DND-41 (cell line): ENCODE results near the gene SAMD4A.

Source experiments
- ATAC-seq: fragments of 200-7000 bp; cut with Tn5 transposase; 3 replicates; pipeline ENCODE4 v1.9.1; 2021; ENCODE audit warnings: low read depth; ENCODE audit not compliant: insufficient read depth
- DNase-seq: peaks from one replicate; pipeline ENCODE4 v3.0.0-alpha.2; 2020
- H2AFZ ChIP-seq: 2 replicates; pipeline ENCODE4 v1.6.0; 2012; ENCODE audit warnings: low read depth, low read length
- H3K27ac ChIP-seq: 2 replicates; pipeline ENCODE4 v1.5.1; 2012; ENCODE audit warnings: low read length, inconsistent platforms
- H3K27me3 ChIP-seq: fragments of 200-600 bp; sonication (generic); 2 replicates; pipeline ENCODE4 v1.6.0; 2012; ENCODE audit warnings: low read length, mild to moderate bottlenecking, inconsistent platforms; ENCODE audit not compliant: insufficient read depth, poor library complexity
- H3K36me3 ChIP-seq: 2 replicates; pipeline ENCODE4 v1.5.1; 2012; ENCODE audit warnings: low read length, inconsistent platforms; ENCODE audit not compliant: insufficient read depth
- H3K4me1 ChIP-seq: 2 replicates; pipeline ENCODE4 v1.5.1; 2012; ENCODE audit warnings: mild to moderate bottlenecking, low read length; ENCODE audit not compliant: insufficient read depth
- H3K4me2 ChIP-seq: 2 replicates; pipeline ENCODE4 v1.6.0; 2012; ENCODE audit warnings: mild to moderate bottlenecking, moderate library complexity, low read length, inconsistent platforms; ENCODE audit not compliant: insufficient read depth
- H3K4me3 ChIP-seq, 2 experiments: fragments of 200-600 bp in 1 of 2; shearing (Covaris generic) in 1 of 2; 2 replicates each; pipeline ENCODE4 v1.5.1; 2012 to 2016; ENCODE audit warnings: inconsistent platforms in 2 of 2, low read length in 2 of 2, mild to moderate bottlenecking in 2 of 2, low read depth in 1 of 2, moderate library complexity in 1 of 2
- H3K79me2 ChIP-seq: 2 replicates; pipeline ENCODE4 v1.6.0; 2012; ENCODE audit warnings: low read length, inconsistent platforms; ENCODE audit not compliant: insufficient read depth
- H3K9ac ChIP-seq: 2 replicates; pipeline ENCODE4 v1.6.0; 2012; ENCODE audit warnings: low read depth, mild to moderate bottlenecking, inconsistent platforms, low read length, moderate library complexity
- H3K9me3 ChIP-seq: 2 replicates; pipeline ENCODE4 v1.5.1; 2012; ENCODE audit warnings: low read length, moderate library complexity, mild to moderate bottlenecking, inconsistent platforms; ENCODE audit not compliant: insufficient read depth, severe bottlenecking
- H4K20me1 ChIP-seq: 2 replicates; pipeline ENCODE4 v1.6.0; 2012; ENCODE audit warnings: low read length; ENCODE audit not compliant: insufficient read depth
- CTCF ChIP-seq: IDR thresholded peaks from 2 replicates; pipeline ENCODE4 v1.5.1; 2012; ENCODE audit warnings: borderline replicate concordance, low read length, moderate library complexity, mild to moderate bottlenecking; ENCODE audit not compliant: poor library complexity, severe bottlenecking; ENCODE audit errors: extremely low read depth
- EZH2 ChIP-seq: IDR thresholded peaks from 3 replicates; pipeline ENCODE4 v1.6.1; 2012; ENCODE audit warnings: borderline replicate concordance, low read depth, mild to moderate bottlenecking, moderate library complexity, low read length, inconsistent platforms; ENCODE audit not compliant: severe bottlenecking

SAMD4A gene

DNA sequence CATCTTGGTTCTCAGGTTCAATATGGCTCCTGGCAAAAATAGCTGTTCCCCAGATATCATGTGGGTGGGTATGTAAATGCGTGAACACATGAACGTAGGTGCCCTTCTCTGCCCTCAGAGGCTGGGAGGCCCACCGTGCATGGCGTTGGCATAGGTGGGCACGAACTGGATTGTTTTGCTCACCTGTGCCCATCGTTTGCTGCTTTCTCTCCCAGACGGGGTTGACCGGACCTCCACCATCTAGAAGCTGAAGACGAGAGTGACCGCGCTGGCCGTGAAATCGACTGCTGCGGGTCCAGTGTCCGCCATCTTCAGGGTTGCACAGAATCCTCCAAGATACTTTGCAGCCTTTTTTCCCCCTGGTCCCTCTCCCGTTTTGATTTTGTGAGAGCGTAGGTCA is 221.8 kb downstream of the SAMD4A start:
- ATAC-seq (no peak), DNase-seq (no peak)
- H3K9me3 ChIP-seq, result no peaks in the 10 kb centered on the region
- H3K27me3 ChIP-seq, result no peaks in the 10 kb centered on the region
- H2AFZ ChIP-seq, result no peak overlapping the region
- no peaks in the 10 kb centered on the region for H3K36me3 ChIP-seq
- H3K79me2 ChIP-seq, result no peaks in the 10 kb centered on the region
- no peak overlapping the region for H3K4me2 ChIP-seq
- no peaks in the 10 kb centered on the region for H3K4me1 ChIP-seq
- H3K4me3 ChIP-seq, result no peak overlapping the region
- TF ChIP-seq EZH2, result no peak
- no peak for TF ChIP-seq CTCF
- H3K27ac ChIP-seq, result no peak overlapping the region
- no peak overlapping the region for H3K9ac ChIP-seq
- no peaks in the 10 kb centered on the region for H4K20me1 ChIP-seq

GRCh38 chr14:54789166-54789565 is 222.2 kb downstream of the SAMD4A start:
- H3K27ac ChIP-seq, result no peak overlapping the region
- no peaks in the 10 kb centered on the region for H3K79me2 ChIP-seq
- DNase-seq (no peak), ATAC-seq (no peak)
- TF ChIP-seq CTCF, result no peak
- no peaks in the 10 kb centered on the region for H3K4me1 ChIP-seq
- no peak overlapping the region for H3K4me3 ChIP-seq
- no peaks in the 10 kb centered on the region for H3K27me3 ChIP-seq
- no peak overlapping the region for H3K9ac ChIP-seq
- no peaks in the 10 kb centered on the region for H4K20me1 ChIP-seq
- H3K4me2 ChIP-seq, result no peak overlapping the region
- H3K36me3 ChIP-seq, result no peaks in the 10 kb centered on the region
- H3K9me3 ChIP-seq, result no peaks in the 10 kb centered on the region
- no peak overlapping the region for H2AFZ ChIP-seq

GRCh38 chr14:54789781-54790480 is 223.0 kb downstream of the SAMD4A start:
- no peak overlapping the region for H3K9ac ChIP-seq
- no peaks in the 10 kb centered on the region for H4K20me1 ChIP-seq
- H3K36me3 ChIP-seq, result no peaks in the 10 kb centered on the region
- H3K4me1 ChIP-seq, result no peaks in the 10 kb centered on the region
- H2AFZ ChIP-seq, result no peak overlapping the region
- ATAC-seq (no peak), DNase-seq (no peak)
- TF ChIP-seq EZH2 (no peak), CTCF (no peak)
- no peak overlapping the region for H3K27ac ChIP-seq
- H3K9me3 ChIP-seq, result no peaks in the 10 kb centered on the region
- H3K79me2 ChIP-seq, result no peaks in the 10 kb centered on the region
- H3K4me3 ChIP-seq, result no peak overlapping the region
- no peak overlapping the region for H3K4me2 ChIP-seq
- H3K27me3 ChIP-seq, result peaks cover 4% of the 10 kb centered on the region
